HepG2 (cell line): ENCODE measurements around the gene PLSCR1. TPM values are rescaled to one million over a fixed set of nuclear protein-coding genes. Genes with fewer than 3 reads are reported as not detected.

ENCODE experiments used
- CENPBD1 ChIP-seq: sonication (generic); formaldehyde crosslinking; IDR thresholded peaks from 2 replicates; pipeline ENCODE4 v1.8.0; 2022; ENCODE audit warnings: missing genetic modification reagents, low read depth, mild to moderate bottlenecking, borderline replicate concordance
- E2F2 ChIP-seq: sonication (generic); formaldehyde crosslinking; IDR thresholded peaks from 2 replicates; pipeline ENCODE4 v1.4.0; 2020; ENCODE audit warnings: missing genetic modification reagents, borderline replicate concordance
- NRL ChIP-seq: sonication (generic); formaldehyde crosslinking; IDR thresholded peaks from 2 replicates; pipeline ENCODE4 v1.5.0; 2020; ENCODE audit warnings: missing genetic modification reagents, mild to moderate bottlenecking, moderate library complexity, borderline replicate concordance
- RFX5 ChIP-seq: IDR thresholded peaks from 2 replicates; pipeline ENCODE4 v1.6.1; 2011; ENCODE audit warnings: low read depth, low read length, improper control_type of control experiment
- ZFYVE20 ChIP-seq: sonication (generic); formaldehyde crosslinking; IDR thresholded peaks from 2 replicates; pipeline ENCODE4 v1.8.0; 2023; ENCODE audit warnings: low read depth, mild to moderate bottlenecking, moderate library complexity, missing genetic modification reagents, borderline replicate concordance
- ZNF33B ChIP-seq: sonication (generic); formaldehyde crosslinking; IDR thresholded peaks from 2 replicates; pipeline ENCODE4 v1.5.1; 2020; ENCODE audit warnings: mild to moderate bottlenecking, missing genetic modification reagents
- ZNF362 ChIP-seq: sonication (generic); formaldehyde crosslinking; IDR thresholded peaks from 2 replicates; pipeline ENCODE4 v1.4.0; 2020; ENCODE audit warnings: missing genetic modification reagents, mild to moderate bottlenecking, borderline replicate concordance
- ZNF407 ChIP-seq: sonication (generic); formaldehyde crosslinking; IDR thresholded peaks from one replicate; pipeline ENCODE4 v1.5.1; 2020; ENCODE audit warnings: mild to moderate bottlenecking, missing genetic modification reagents; ENCODE audit errors: not compliant biosample characterization
- ZNF562 ChIP-seq: sonication (generic); formaldehyde crosslinking; IDR thresholded peaks from 2 replicates; pipeline ENCODE4 v1.8.0; 2022; ENCODE audit warnings: missing genetic modification reagents, borderline replicate concordance
- ZNF747 ChIP-seq: sonication (generic); formaldehyde crosslinking; IDR thresholded peaks from 2 replicates; pipeline ENCODE4 v1.8.1; 2023; ENCODE audit warnings: missing genetic modification reagents, mild to moderate bottlenecking, borderline replicate concordance
- ZNF772 ChIP-seq: sonication (generic); formaldehyde crosslinking; IDR thresholded peaks from 2 replicates; pipeline ENCODE4 v1.5.0; 2020; ENCODE audit warnings: mild to moderate bottlenecking, missing genetic modification reagents
- ZNF83 ChIP-seq: sonication (generic); formaldehyde crosslinking; IDR thresholded peaks from 2 replicates; pipeline ENCODE4 v1.4.0; 2020; ENCODE audit warnings: missing genetic modification reagents, mild to moderate bottlenecking, borderline replicate concordance
- ZSCAN29 ChIP-seq: sonication (generic); formaldehyde crosslinking; conservative IDR thresholded peaks from 2 replicates; pipeline ENCODE4 v1.4.0; 2020; ENCODE audit warnings: mild to moderate bottlenecking, missing genetic modification reagents
- polyA plus RNA-seq, 8 experiments: library from polyadenylated mRNA; depleted of rRNA in 3 of 8; stranded (reverse) in 7 of 8; unstranded in 1 of 8; fragments of >200 nt; fragmentation: Illumina TruSeq in 4 of 8; extraction: Trizol in 4 of 8; gene quantifications; 2 replicates each; pipeline versions ENCODE4 v1.2.1 to v1.2.3, GENCODE V29; 2011 to 2016; ENCODE audit warnings: low read depth in 4 of 8, missing spikeins in 1 of 8, mixed read lengths in 1 of 8; ENCODE audit not compliant: insufficient read depth in 1 of 8
- total RNA-seq, 5 experiments: library from RNA; depleted of rRNA; stranded (reverse); fragments of >200 nt; fragmentation: Illumina TruSeq; extraction: Trizol; gene quantifications; 2 replicates each; pipeline ENCODE4 v1.2.3, GENCODE V29; 2016; ENCODE audit warnings: low read depth in 1 of 5

The PLSCR1 gene
- total and polyA plus RNA-seq, 2 of the 13 experiments (the other 11 are each of a cell fraction or from before 2014, with no cell fraction given), result 33.8 to 34.1 TPM

GRCh38 chr3:146544002-146544928 lies at the start of gene PLSCR1 (continued):
- no peak for TF ChIP-seq E2F2 (CRISPR knock-in tag)
- no peak for TF ChIP-seq ZNF83 (CRISPR knock-in tag)
- no peak for TF ChIP-seq RFX5
- no peak for TF ChIP-seq ZNF407 (CRISPR knock-in tag)
- TF ChIP-seq ZNF33B (CRISPR knock-in tag), result no peak
- TF ChIP-seq ZNF562 (CRISPR knock-in tag), result no peak
- TF ChIP-seq CENPBD1, result no peak
- no peak for TF ChIP-seq ZNF362 (CRISPR knock-in tag)
- TF ChIP-seq ZNF772 (CRISPR knock-in tag), result no peak
- peak; percentile 93 for TF ChIP-seq NRL (CRISPR knock-in tag)
- no peak for TF ChIP-seq ZFYVE20 (CRISPR knock-in tag)
- TF ChIP-seq ZNF747 (CRISPR knock-in tag), result no peak
- TF ChIP-seq ZSCAN29 (CRISPR knock-in tag), result peak; percentile 75; the same call in 1 of the 2 replicates
